Calu3 (cell line): ENCODE data around the gene TMEM26. TPM values are rescaled to one million over a fixed set of nuclear protein-coding genes. Genes with fewer than 3 reads are reported as not detected.

ENCODE experiments used
- BruUV-seq: library from RNA; stranded (reverse); fragments of 400-500 nt; replicated peaks from 2 replicates; lab custom pipeline; 2021; lab: Mats Ljungman, UMichigan
- CTCF ChIA-PET: fragments of 300-600 bp; sonication (Branson Sonifier 250); formaldehyde crosslinking; loops from one replicate; lab custom pipeline; 2022; ENCODE audit warnings: antibody characterized with exemption; lab: Charles Lee
- DNase-seq: peaks from one replicate; pipeline ENCODE4 v3.0.0; 2022
- H3K27ac Mint-ChIP-seq: one replicate; pipeline ENCODE4 v1.8.0; 2022; ENCODE audit warnings: mixed read lengths; ENCODE audit not compliant: unreplicated experiment
- H3K27me3 Mint-ChIP-seq: one replicate; pipeline ENCODE4 v1.8.0; 2022; ENCODE audit warnings: mixed read lengths; ENCODE audit not compliant: unreplicated experiment
- H3K36me3 Mint-ChIP-seq: one replicate; pipeline ENCODE4 v1.8.0; 2022; ENCODE audit warnings: mild to moderate bottlenecking, moderate library complexity, mixed read lengths; ENCODE audit not compliant: insufficient read depth, unreplicated experiment
- H3K4me1 Mint-ChIP-seq: one replicate; pipeline ENCODE4 v1.8.0; 2022; ENCODE audit warnings: mild to moderate bottlenecking, low read depth, mixed read lengths; ENCODE audit not compliant: unreplicated experiment
- H3K4me3 Mint-ChIP-seq: one replicate; pipeline ENCODE4 v1.8.0; 2022; ENCODE audit warnings: mild to moderate bottlenecking, low read depth, moderate library complexity, mixed read lengths; ENCODE audit not compliant: unreplicated experiment
- H3K9me3 Mint-ChIP-seq: one replicate; pipeline ENCODE4 v1.8.0; 2022; ENCODE audit warnings: low read depth, mixed read lengths; ENCODE audit not compliant: unreplicated experiment
- CTCF ChIP-seq: fragments of 200-600 bp; IDR thresholded peaks from one replicate; pipeline ENCODE4 v1.8.0; 2022; ENCODE audit warnings: antibody characterized with exemption; ENCODE audit not compliant: unreplicated experiment
- intact Hi-C: fragments of 100-400 bp; cut with micrococcal nuclease; formaldehyde crosslinking; loops from one replicate; pipeline ENCODE4 v1.10.0; 2022; ENCODE audit not compliant: unreplicated experiment
- total RNA-seq: library from RNA; stranded (reverse); gene quantifications from 2 replicates; pipeline ENCODE4 v1.2.3, GENCODE V29; 2022

TMEM26 gene
- total RNA-seq, 1 experiment from 2014 or later: not detected

GRCh38 chr10:61378865-61379264 is 74.3 kb downstream of the TMEM26 start:
- H3K4me3 Mint-ChIP-seq: no peak overlapping the region

GRCh38 chr10:61376908-61377368 is 76.2 kb downstream of the TMEM26 start:
- no TSS peak for BruUV-seq
- TF ChIP-seq CTCF: no peak
- intact Hi-C loops: no loop called here
- no peaks in the 10 kb centered on the region for H3K27me3 Mint-ChIP-seq
- no peak overlapping the region for H3K27ac Mint-ChIP-seq
- CTCF ChIA-PET: no interaction called here
- H3K4me1 Mint-ChIP-seq: no peaks in the 10 kb centered on the region
- DNase-seq: no peak
- peaks cover 6% of the 10 kb centered on the region for H3K9me3 Mint-ChIP-seq
- H3K36me3 Mint-ChIP-seq: no peaks in the 10 kb centered on the region
- no peak overlapping the region for H3K4me3 Mint-ChIP-seq

More at GRCh38 chr10:61378865-61379264, 74.3 kb downstream of the TMEM26 start:
- Mint-ChIP-seq H3K4me1 (no peaks in the 10 kb centered on the region), H3K27ac (no peak overlapping the region), H3K9me3 (peaks cover 8% of the 10 kb centered on the region), H3K27me3 (no peaks in the 10 kb centered on the region), H3K36me3 (no peaks in the 10 kb centered on the region)
- CTCF ChIA-PET: no interaction called here
- BruUV-seq: no TSS peak
- no peak for TF ChIP-seq CTCF
- no peak for DNase-seq
- intact Hi-C loops: no loop called here

- DNase-seq: no peak
- Mint-ChIP-seq H3K27ac (no peak overlapping the region), H3K4me1 (no peaks in the 10 kb centered on the region), H3K36me3 (no peaks in the 10 kb centered on the region), H3K27me3 (no peaks in the 10 kb centered on the region), H3K9me3 (peaks cover 6% of the 10 kb centered on the region), H3K4me3 (no peak overlapping the region)
- CTCF ChIA-PET: no interaction called here
- intact Hi-C loops: no loop called here
- BruUV-seq: no TSS peak
- no peak for TF ChIP-seq CTCF
Measured at GRCh38 chr10:61376377-61376776, 76.8 kb downstream of the TMEM26 start.

GRCh38 chr10:61366365-61366764 is 86.8 kb downstream of the TMEM26 start:
- no peaks in the 10 kb centered on the region for H3K36me3 Mint-ChIP-seq
- intact Hi-C loops: no loop called here
- no peak for TF ChIP-seq CTCF
- no peaks in the 10 kb centered on the region for H3K27me3 Mint-ChIP-seq
- DNase-seq: no peak
- H3K4me3 Mint-ChIP-seq: no peak overlapping the region
- H3K9me3 Mint-ChIP-seq: no peaks in the 10 kb centered on the region
- BruUV-seq: no TSS peak
- CTCF ChIA-PET: no interaction called here
- H3K27ac Mint-ChIP-seq: no peak overlapping the region
- no peaks in the 10 kb centered on the region for H3K4me1 Mint-ChIP-seq
